Measurements from ENCODE around the gene NT5C3B.
"Not testable (repeated sequence)": the region's sequence is repeated elsewhere in the genome, so short reads cannot be mapped to it uniquely, and the experiment has no call there.

Gene NT5C3B

GRCh38 chr17:41863074-41863848 lies 27.2 kb upstream of the NT5C3B start:
- Mint-ChIP-seq H3K36me3 (ENCODE audit: low read depth) (peaks cover 20% of the 10 kb centered on the region), H3K4me1 (ENCODE audit: low read depth) (peaks cover 17% of the 10 kb centered on the region), H3K9me3 (no peaks in the 10 kb centered on the region), H3K4me3 (no peak overlapping the region), H3K27ac (no peak overlapping the region), H3K27me3 (no peaks in the 10 kb centered on the region)
- intact Hi-C loops (cut with micrococcal nuclease) = loop anchor here (10.0 kb wide), 1 partner anchor 128 kb away; the partner anchor contains the start of gene HAP1

- intact Hi-C loops (cut with micrococcal nuclease) = loop anchor here (10.0 kb wide), 1 partner anchor 126 kb away; the partner anchor contains the start of gene HAP1
- peaks cover 6% of the 10 kb centered on the region for H3K36me3 Mint-ChIP-seq (ENCODE audit: low read depth)
- peaks cover 17% of the 10 kb centered on the region for H3K4me1 Mint-ChIP-seq (ENCODE audit: low read depth)
- H3K4me3 Mint-ChIP-seq = no peak overlapping the region
- no peaks in the 10 kb centered on the region for H3K9me3 Mint-ChIP-seq
- no peaks in the 10 kb centered on the region for H3K27me3 Mint-ChIP-seq
- H3K27ac Mint-ChIP-seq = no peak overlapping the region
Observed at GRCh38 chr17:41860254-41860931, 24.4 kb upstream of the NT5C3B start.

GRCh38 chr17:41851382-41851781 lies 15.3 kb upstream of the NT5C3B start:
- H3K4me3 Mint-ChIP-seq; intact Hi-C loops (cut with micrococcal nuclease); H3K4me1 Mint-ChIP-seq (ENCODE audit: low read depth); H3K9me3 Mint-ChIP-seq; H3K27me3 Mint-ChIP-seq; H3K27ac Mint-ChIP-seq: not testable (repeated sequence)
- H3K36me3 Mint-ChIP-seq (ENCODE audit: low read depth) = peaks cover 35% of the 10 kb centered on the region

GRCh38 chr17:41849251-41849990 lies 13.4 kb upstream of the NT5C3B start:
- Mint-ChIP-seq H3K4me1 (ENCODE audit: low read depth) (peaks cover 8% of the 10 kb centered on the region), H3K4me3 (no peak overlapping the region), H3K36me3 (ENCODE audit: low read depth) (peaks cover 24% of the 10 kb centered on the region), H3K9me3 (no peaks in the 10 kb centered on the region), H3K27ac (no peak overlapping the region), H3K27me3 (no peaks in the 10 kb centered on the region)
- intact Hi-C loops (cut with micrococcal nuclease) = no loop called here

GRCh38 chr17:41848788-41849187 lies 12.8 kb upstream of the NT5C3B start:
- Mint-ChIP-seq H3K27me3 (no peaks in the 10 kb centered on the region), H3K4me1 (ENCODE audit: low read depth) (peaks cover 8% of the 10 kb centered on the region), H3K36me3 (ENCODE audit: low read depth) (peaks cover 18% of the 10 kb centered on the region), H3K27ac (no peak overlapping the region), H3K9me3 (no peaks in the 10 kb centered on the region), H3K4me3 (no peak overlapping the region)
- intact Hi-C loops (cut with micrococcal nuclease) = no loop called here

GRCh38 chr17:41844971-41845370 lies 8.9 kb upstream of the NT5C3B start:
- peaks cover 7% of the 10 kb centered on the region for H3K36me3 Mint-ChIP-seq (ENCODE audit: low read depth)
- H3K9me3 Mint-ChIP-seq = no peaks in the 10 kb centered on the region
- no peak overlapping the region for H3K27ac Mint-ChIP-seq
- H3K27me3 Mint-ChIP-seq = no peaks in the 10 kb centered on the region
- intact Hi-C loops (cut with micrococcal nuclease) = no loop called here
- no peak overlapping the region for H3K4me3 Mint-ChIP-seq
- peaks cover 8% of the 10 kb centered on the region for H3K4me1 Mint-ChIP-seq (ENCODE audit: low read depth)

GRCh38 chr17:41840781-41841180 lies 4.7 kb upstream of the NT5C3B start:
- H3K4me1 Mint-ChIP-seq (ENCODE audit: low read depth); H3K9me3 Mint-ChIP-seq; H3K27ac Mint-ChIP-seq; H3K36me3 Mint-ChIP-seq (ENCODE audit: low read depth); H3K4me3 Mint-ChIP-seq; intact Hi-C loops (cut with micrococcal nuclease): not testable (repeated sequence)
- H3K27me3 Mint-ChIP-seq = peaks cover 29% of the 10 kb centered on the region

- intact Hi-C loops (cut with micrococcal nuclease); H3K4me1 Mint-ChIP-seq (ENCODE audit: low read depth); H3K9me3 Mint-ChIP-seq; H3K27ac Mint-ChIP-seq; H3K4me3 Mint-ChIP-seq; H3K36me3 Mint-ChIP-seq (ENCODE audit: low read depth): not testable (repeated sequence)
- peaks cover 35% of the 10 kb centered on the region for H3K27me3 Mint-ChIP-seq
Observed at GRCh38 chr17:41839448-41839847, 3.4 kb upstream of the NT5C3B start.

GRCh38 chr17:41837761-41838538 lies 1.9 kb upstream of the NT5C3B start, which contains the start of gene KLHL10:
KLHL10 (plus strand) TSS chr17:41837825; CDS start chr17:41837933, 108 bp downstream.
- intact Hi-C loops (cut with micrococcal nuclease) = no loop called here
- Mint-ChIP-seq H3K36me3 (ENCODE audit: low read depth) (no peaks in the 10 kb centered on the region), H3K27ac (no peak within 1 kb of the TSS), H3K27me3 (peaks cover 35% of the 10 kb centered on the region), H3K4me1 (ENCODE audit: low read depth) (peaks cover 7% of the 10 kb centered on the region), H3K4me3 (no peak within 1 kb of the TSS), H3K9me3 (no peaks in the 10 kb centered on the region)

- no peak overlapping the region for H3K27ac Mint-ChIP-seq
- intact Hi-C loops (cut with micrococcal nuclease) = no loop called here
- H3K4me3 Mint-ChIP-seq = peak overlapping the region; percentile 76
- H3K4me1 Mint-ChIP-seq (ENCODE audit: low read depth) = peaks cover 7% of the 10 kb centered on the region
- peaks cover 35% of the 10 kb centered on the region for H3K27me3 Mint-ChIP-seq
- no peaks in the 10 kb centered on the region for H3K9me3 Mint-ChIP-seq
- H3K36me3 Mint-ChIP-seq (ENCODE audit: low read depth) = no peaks in the 10 kb centered on the region
Observed at GRCh38 chr17:41836550-41837196, 641 bp upstream of the NT5C3B start.

- H3K9me3 Mint-ChIP-seq = no peaks in the 10 kb centered on the region
- H3K36me3 Mint-ChIP-seq (ENCODE audit: low read depth) = no peaks in the 10 kb centered on the region
- peak overlapping the region; percentile 76 for H3K4me3 Mint-ChIP-seq
- intact Hi-C loops (cut with micrococcal nuclease) = no loop called here
- peaks cover 7% of the 10 kb centered on the region for H3K4me1 Mint-ChIP-seq (ENCODE audit: low read depth)
- peak overlapping the region; percentile 22 for H3K27ac Mint-ChIP-seq
- H3K27me3 Mint-ChIP-seq = peaks cover 35% of the 10 kb centered on the region
Observed at GRCh38 chr17:41835214-41835799, 725 bp downstream of the NT5C3B start.

GRCh38 chr17:41829961-41830360 lies 6.1 kb downstream of the NT5C3B start:
- intact Hi-C loops (cut with micrococcal nuclease); H3K4me3 Mint-ChIP-seq; H3K36me3 Mint-ChIP-seq (ENCODE audit: low read depth); H3K9me3 Mint-ChIP-seq; H3K4me1 Mint-ChIP-seq (ENCODE audit: low read depth); H3K27me3 Mint-ChIP-seq; H3K27ac Mint-ChIP-seq: not testable (repeated sequence)
